GM21723 (cell line): ENCODE results near the gene NDUFA1.
"Not testable (repeated sequence)": the region's sequence is repeated elsewhere in the genome, so short reads cannot be mapped to it uniquely, and the experiment has no call there.

Experiments used
- ATAC-seq: cut with Tn5 transposase; IDR thresholded peaks from one replicate; pipeline ENCODE4 v1.9.1; 2021; ENCODE audit warnings: mild to moderate bottlenecking, moderate library complexity; ENCODE audit not compliant: unreplicated experiment

NDUFA1 gene

DNA sequence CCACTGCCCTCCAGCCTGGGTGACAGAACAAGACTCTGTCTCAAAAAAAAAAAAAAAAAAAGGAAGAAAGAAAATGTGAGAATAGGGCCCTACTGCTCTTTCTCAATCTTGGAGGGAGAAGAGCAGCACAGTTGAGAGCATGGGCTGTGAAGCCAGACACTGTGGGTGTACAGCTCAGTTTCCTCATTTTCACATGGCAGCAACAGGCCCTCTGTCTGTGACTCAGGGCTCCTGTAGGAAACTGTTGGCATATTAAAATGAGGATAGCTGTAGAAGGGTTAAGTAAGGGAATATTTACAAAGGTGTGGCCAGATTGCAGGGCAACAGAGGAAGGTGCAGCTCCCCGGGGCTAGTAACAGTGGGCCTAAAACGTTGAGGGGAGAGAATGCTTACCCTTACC is 27.5 kb downstream of the NDUFA1 start:
- no peak for ATAC-seq

DNA sequence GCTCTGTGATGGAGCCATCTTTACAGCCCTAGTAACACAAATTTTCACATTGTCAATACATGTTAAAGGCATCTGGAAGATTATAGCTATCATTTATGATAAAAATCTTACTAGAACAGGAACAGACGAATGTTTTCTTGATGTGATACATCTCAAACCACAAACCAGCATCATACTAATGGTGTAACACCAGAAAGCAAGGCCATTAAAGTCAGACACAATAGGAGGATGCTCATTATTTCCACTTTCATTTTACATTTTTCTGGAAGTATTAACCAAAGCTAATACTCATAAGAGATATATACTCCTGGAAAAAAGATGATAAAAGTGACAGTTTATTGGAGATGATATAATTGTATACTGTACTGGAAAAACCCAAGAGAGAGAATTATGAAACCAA is 29.3 kb downstream of the NDUFA1 start:
- no peak for ATAC-seq

DNA sequence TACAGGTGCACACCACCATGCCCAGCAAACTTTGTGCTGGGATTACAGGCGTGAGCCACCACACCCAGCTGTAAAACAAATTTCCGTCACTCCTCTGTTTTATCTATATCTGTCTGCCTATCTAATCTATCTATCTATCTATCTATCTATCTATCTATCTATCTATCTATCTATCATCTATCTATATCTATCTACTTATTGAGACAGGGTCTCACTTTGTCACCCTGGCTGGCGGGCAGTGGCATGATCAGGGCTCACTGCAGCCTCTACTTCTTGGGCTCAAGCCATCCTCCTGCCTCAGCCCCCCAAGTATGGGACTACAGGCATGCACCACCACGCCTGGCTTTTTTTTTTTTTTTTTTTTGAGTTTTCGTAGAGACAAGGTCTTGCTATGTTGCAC is 44.7 kb downstream of the NDUFA1 start:
- ATAC-seq: no peak

DNA sequence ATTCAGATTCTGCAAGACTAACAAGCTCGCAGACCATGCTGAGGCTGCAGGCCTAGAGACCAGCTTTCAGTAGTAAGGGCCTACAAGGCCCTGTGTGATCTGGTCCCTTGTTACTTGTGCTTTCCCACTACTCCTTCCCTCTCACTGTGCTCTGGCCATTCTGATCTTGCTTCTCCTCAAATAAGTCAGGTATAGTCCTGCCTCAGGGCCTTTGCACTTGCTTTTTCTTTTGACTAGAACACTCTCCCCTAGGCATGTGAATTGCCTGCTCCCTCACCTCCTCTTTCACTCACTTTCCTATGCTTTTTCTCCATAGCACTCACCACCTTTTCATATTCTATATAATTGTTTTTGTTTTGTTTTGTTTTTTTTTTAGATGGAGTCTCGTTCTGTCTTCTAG is 46.2 kb downstream of the NDUFA1 start:
- no peak for ATAC-seq

DNA sequence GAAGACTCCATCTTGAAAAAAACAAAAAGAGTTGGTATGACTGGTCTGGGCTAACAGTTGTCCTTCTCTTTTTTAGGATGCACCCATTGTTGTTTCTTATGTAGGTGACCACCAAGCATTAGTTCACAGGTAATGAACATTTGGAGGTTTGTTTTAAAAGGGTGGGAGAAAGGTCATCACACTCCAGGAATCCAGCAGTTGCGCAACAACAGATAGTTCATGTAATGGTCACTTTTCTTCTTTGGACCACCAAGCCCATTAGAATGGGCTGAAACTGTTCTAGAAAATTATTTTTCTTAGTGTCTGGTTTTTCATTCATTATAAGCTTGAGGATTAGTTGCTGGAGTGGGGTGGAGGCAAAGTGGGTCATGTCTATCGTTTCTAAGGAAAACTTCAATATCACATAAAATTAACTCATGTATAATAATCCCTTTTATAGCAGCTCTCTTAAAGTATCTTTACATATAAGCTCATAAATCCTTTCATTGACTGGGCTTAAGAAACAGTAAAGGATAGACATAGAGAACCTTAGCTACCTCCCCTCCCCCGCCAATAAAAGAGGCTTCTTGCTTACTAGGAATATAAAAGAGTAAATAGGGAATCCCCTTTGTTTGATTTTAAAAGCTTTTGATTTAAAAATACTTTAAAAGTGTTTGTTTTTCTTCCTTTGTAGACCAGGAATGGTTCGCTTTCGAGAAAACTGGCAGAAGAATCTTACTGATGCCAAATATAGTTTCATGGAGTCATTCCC is 48.4 kb downstream of the NDUFA1 start:
- no peak for ATAC-seq

DNA sequence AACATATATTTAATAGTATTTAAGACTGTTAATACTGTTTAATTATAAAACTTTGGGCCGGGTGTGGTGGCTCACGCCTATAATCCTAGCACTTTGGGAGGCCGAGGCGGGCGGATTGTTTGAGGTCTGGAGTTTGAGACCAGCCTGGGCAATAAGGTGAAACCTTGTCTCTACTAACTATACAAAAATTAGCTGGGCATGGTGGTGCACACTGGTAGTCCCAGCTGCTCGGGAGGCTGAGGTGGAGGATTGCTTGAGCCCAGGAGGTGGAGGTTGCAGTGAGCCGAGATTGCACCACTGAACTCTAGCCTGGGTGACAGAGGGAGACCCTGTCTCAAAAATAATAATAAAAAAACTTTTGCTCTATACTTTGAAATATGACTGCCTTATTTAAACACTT is 50.8 kb downstream of the NDUFA1 start:
- ATAC-seq: not testable (repeated sequence)
